ENCODE data around the gene CSMD2.
"Not testable (repeated sequence)": the region's sequence is repeated elsewhere in the genome, so short reads cannot be mapped to it uniquely, and the experiment has no call there.

CSMD2 gene

DNA sequence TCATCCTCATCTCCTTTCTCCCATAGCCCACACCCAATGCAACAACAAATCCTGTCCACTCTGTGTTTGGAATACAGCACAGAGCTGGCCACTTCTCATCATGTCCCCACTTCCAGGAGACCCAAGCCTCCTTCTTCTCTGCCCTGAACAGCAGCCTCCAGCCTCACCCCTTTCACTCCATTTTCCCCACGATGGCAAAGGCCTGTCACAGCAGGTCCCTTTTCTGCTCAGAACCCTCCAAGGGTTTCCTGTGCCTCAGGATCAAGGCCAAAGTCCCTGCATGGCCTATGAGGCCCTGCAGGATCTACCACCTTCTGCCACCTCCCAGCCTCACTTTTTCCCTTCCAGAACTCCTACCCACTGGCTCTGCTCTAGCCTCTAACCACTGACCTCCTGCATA lies 78.5 kb downstream of the CSMD2 start:
- TF ChIP-seq, protein P1, sequence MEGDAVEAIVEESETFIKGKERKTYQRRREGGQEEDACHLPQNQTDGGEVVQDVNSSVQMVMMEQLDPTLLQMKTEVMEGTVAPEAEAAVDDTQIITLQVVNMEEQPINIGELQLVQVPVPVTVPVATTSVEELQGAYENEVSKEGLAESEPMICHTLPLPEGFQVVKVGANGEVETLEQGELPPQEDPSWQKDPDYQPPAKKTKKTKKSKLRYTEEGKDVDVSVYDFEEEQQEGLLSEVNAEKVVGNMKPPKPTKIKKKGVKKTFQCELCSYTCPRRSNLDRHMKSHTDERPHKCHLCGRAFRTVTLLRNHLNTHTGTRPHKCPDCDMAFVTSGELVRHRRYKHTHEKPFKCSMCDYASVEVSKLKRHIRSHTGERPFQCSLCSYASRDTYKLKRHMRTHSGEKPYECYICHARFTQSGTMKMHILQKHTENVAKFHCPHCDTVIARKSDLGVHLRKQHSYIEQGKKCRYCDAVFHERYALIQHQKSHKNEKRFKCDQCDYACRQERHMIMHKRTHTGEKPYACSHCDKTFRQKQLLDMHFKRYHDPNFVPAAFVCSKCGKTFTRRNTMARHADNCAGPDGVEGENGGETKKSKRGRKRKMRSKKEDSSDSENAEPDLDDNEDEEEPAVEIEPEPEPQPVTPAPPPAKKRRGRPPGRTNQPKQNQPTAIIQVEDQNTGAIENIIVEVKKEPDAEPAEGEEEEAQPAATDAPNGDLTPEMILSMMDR (IDR thresholded peaks at IDR 0.05; ENCODE audit: low read depth, low read length), result no peak
- no peak for DNase-seq (ENCODE audit: extremely low read depth, low read depth)

DNA sequence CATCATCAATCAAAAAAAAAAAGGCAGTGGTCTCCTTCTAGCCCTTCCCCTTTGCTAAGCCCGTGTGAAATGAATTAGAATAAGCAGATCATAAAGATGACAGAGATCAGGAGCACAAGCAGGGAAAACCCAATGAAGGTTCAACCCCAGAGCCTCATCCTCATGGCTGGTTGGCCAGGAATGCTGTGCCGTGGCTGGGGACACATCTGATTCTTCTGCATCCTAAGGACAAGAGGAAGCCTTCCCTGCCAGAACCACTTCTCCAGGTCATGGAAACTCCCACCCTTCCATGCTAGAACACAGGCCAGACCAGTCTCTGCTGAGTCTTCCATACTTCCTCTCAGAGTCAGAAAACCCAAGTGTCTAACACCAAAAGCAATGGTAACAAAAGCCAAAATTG lies 81.1 kb downstream of the CSMD2 start:
- no peak for DNase-seq (ENCODE audit: extremely low read depth, low read depth)
- TF ChIP-seq, protein P1 (IDR thresholded peaks at IDR 0.05; ENCODE audit: low read depth, low read length), result no peak

DNA sequence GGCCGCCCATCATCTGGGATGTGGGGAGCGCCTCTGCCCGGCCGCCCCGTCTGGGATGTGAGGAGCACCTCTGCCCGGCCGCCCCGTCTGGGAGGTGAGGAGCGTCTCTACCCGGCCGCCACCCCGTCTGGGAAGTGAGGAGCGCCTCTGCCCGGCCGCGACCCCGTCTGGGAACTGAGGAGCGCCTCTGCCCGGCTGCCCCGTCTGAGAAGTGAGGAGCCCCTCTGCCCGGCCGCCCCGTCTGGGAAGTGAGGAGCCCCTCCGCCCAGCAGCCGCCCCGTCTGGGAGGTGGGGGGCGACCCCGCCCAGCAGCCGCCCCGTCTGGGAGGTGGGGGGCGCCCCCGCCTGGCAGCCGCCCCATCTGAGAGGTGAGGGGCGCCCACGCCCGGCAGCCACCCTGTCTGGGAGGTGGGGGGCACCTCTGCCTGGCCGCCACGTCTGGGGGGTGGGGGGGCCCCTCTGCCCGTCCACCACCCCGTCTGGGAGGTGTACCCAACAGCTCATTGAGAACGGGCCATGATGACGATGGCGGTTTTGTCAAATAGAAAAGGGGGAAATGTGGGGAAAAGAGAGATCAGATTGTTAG lies 82.9 kb downstream of the CSMD2 start:
- not testable (repeated sequence) for DNase-seq (ENCODE audit: extremely low read depth, low read depth)

DNA sequence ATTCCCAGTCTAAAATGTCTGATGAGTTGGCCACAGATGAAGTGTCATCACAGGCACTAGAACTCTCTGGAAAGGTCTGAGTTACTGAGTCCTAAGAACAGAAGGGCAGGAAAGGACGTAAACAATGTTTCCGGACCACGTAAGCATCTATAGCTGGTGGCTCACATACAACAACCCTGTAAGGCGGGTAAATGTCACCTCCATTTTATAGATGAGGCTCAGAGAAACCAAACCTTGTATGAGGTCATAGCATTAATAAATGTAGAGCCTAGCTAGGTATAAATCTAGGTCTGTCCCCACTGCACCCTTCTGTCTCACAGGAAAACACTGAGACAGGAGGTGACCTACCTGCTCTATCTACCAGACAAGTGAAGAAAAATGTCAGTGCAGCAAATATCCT lies 86.6 kb downstream of the CSMD2 start:
- no peak for DNase-seq (ENCODE audit: extremely low read depth, low read depth)
- TF ChIP-seq, protein P1 (IDR thresholded peaks at IDR 0.05; ENCODE audit: low read depth, low read length), result no peak

DNA sequence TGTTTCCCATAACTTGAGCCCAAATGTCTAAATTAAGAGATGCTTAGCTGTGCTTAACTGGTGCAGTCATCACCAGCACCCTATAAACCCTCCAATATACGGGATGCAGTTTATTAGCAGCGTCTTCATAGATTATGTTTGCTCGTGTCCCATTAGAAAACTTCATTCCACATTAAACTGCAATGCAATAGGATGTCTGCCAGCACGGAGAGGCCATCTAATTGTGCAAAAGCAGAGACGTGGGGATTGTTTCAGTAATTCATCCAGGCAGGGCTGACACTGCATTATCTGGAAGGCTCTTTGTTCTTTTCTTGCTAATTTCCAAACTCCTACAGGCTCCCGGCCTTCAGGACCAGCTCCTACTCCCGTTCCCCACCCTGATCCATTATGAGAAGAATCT lies 89.5 kb downstream of the CSMD2 start:
- DNase-seq (ENCODE audit: extremely low read depth, low read depth), result no peak

DNA sequence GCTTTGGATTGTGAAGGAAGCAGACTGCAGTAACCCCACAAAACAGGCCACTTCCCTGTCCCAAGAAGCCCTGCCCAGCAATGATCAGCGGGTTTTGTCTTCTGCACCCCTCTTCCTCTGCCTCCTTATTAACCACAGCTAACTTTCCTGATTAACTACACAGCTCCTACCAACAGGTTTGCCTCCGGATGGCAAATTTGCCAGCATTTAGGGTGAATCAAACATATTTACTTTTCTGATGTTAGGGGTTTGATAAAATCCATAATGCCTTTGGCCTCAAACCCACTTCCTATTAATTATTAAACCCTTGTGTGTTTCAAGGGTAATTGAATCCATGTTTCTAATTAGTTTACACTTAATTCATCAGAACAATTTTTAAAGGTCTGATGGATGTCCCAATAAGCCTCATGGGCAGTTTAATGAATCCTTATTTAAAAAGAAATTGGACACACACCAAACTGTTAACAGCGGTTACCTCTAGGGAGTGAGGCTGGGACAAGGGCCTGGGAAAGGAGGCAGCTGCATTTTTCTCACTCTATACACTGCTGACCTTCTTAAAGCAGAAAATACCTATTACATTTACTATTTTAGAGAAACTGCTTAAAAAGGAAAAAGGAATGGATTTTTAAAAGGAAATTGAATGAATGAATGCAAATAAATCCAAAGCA lies 91.9 kb downstream of the CSMD2 start:
- TF ChIP-seq, protein P1 (IDR thresholded peaks at IDR 0.05; ENCODE audit: low read depth, low read length), result no peak
- no peak for DNase-seq (ENCODE audit: extremely low read depth, low read depth)

More for the DNA sequence above, 89.5 kb downstream of the CSMD2 start:
- TF ChIP-seq, protein P1 (IDR thresholded peaks at IDR 0.05; ENCODE audit: low read depth, low read length), result no peak

DNA sequence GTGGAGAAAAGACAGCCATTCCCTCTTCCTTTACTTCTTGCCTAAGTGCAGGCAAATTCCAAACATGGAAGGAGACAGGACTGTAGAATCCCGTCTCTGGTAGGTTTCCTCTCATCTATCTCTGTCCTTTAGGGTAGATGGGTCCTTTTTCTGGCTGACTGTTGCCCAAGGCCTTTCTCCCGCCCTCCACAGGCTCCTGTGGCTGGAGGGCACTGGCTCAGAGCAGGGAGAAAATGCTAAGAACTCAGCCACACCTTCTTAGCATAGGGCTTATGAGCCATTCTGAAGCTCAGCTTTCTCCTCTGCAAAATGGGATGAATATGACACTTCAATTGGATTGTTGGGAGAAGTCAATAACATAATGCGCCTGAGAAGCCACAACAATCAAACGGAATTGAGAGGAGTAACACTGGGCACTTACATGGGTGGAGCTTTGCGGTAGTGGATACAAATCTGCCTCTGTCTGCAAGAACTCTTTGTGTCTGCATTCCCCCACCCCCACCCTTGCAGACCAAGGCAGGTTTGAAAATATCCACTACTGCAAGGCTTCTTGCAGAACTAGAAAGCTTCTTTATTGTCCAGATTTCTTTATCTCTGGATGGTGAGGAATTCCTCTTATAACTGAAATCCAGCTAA lies 94.7 kb downstream of the CSMD2 start:
- TF ChIP-seq, protein P1 (IDR thresholded peaks at IDR 0.05; ENCODE audit: low read depth, low read length), result no peak
- no peak for DNase-seq (ENCODE audit: extremely low read depth, low read depth)

Measured in AG09319 (cell line).